Esophagus squamous epithelium (tissue), 5 donors: ENCODE results near the gene MDFIC2. TPM values are rescaled to one million over a fixed set of nuclear protein-coding genes. Genes with fewer than 3 reads are reported as not detected.
"Not testable (repeated sequence)": the region's sequence is repeated elsewhere in the genome, so short reads cannot be mapped to it uniquely, and the experiment has no call there.

Experiments used
- DNase-seq: peaks from one replicate; lab custom pipeline; 2025; lab: John Stamatoyannopoulos, UW
- H3K27ac ChIP-seq, 4 donors: fragments of 200-600 bp; sonication (generic); one replicate each; pipeline ENCODE4 v1.5.1; 2016 to 2019; ENCODE audit warnings: mild to moderate bottlenecking in 1 of 4
- H3K27me3 ChIP-seq, 4 donors: fragments of 200-600 bp; sonication (generic); 1 replicate in 3 of 4; 2 replicates in 1 of 4; pipeline versions ENCODE4 v1.5.1 to v1.6.0; 2017 to 2021; ENCODE audit warnings: antibody characterized with exemption in 1 of 4
- H3K36me3 ChIP-seq, 3 donors: fragments of 200-600 bp; sonication (generic); one replicate each; pipeline ENCODE4 v1.5.1; 2016 to 2019
- H3K4me1 ChIP-seq, 3 donors: fragments of 200-600 bp; sonication (generic); one replicate each; pipeline ENCODE4 v1.5.1; 2017 to 2019
- H3K4me3 ChIP-seq, 4 donors: fragments of 200-600 bp; sonication (generic); 1 replicate in 3 of 4; 2 replicates in 1 of 4; pipeline ENCODE4 v1.5.1; 2016 to 2019; ENCODE audit warnings: mild to moderate bottlenecking in 2 of 4, moderate library complexity in 1 of 4
- H3K9me3 ChIP-seq, 3 donors: fragments of 200-600 bp; sonication (generic); one replicate each; pipeline ENCODE4 v1.5.1; 2016 to 2019
- POLR2A ChIP-seq, 4 donors: fragments of 450-650 bp; IDR thresholded peaks; one replicate each; pipeline ENCODE4 v1.6.1; 2017; ENCODE audit warnings: antibody characterized with exemption in 4 of 4, mild to moderate bottlenecking in 4 of 4, moderate library complexity in 3 of 4
- WGBS, 2 donors: methylation state at CpG; one replicate each; pipeline ENCODE4 v1.1.5; 2018; 5-methylcytosine and 5-hydroxymethylcytosine counted together
- intact Hi-C: fragments of 100-400 bp; cut with DNase I; formaldehyde crosslinking; loops from one replicate; pipeline ENCODE4 v1.15.0; 2022
- total RNA-seq, 4 donors: library from RNA; depleted of rRNA; stranded (reverse); fragments of >200 nt; gene quantifications; one replicate each; pipeline ENCODE4 v1.1.0, GENCODE V29; 2016
- TF ChIP-seq, protein P1 (sequence below), 6 experiments: fragments of 450-650 bp in 4 of 6; fragments of 200-600 bp in 2 of 6; sonication (generic) in 2 of 6; IDR thresholded peaks; one replicate each; pipeline ENCODE4 v1.5.1; 2016 to 2019; ENCODE audit warnings: antibody characterized with exemption in 6 of 6, mild to moderate bottlenecking in 4 of 6, moderate library complexity in 4 of 6
- donor health status: DM: yes; HTN: yes; CAD: no.

Gene MDFIC2
- total RNA-seq, 4 donors from 2014 or later, result not detected

DNA sequence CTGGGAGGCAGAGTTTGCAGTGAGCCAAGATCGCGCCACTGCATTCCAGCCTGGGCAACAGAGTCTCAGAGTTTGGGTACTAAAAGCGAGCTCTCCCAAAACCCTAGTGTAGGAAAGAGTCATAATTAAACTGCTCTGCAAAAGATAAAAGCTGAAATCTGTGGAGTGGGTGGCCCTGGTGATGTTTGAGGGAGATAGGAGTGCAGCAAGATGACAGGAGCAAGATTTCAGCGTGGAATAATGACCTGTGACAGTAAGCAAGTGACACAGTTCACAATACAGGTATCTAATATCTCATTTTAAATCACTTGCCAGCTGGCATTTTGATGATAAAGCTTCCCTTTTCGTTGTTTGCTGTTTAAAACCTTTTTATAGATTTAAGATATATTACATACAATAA is 79.3 kb downstream of the MDFIC2 start:
- WGBS, 2 donors, result 68 to 74% methylated on average over 5 of the region's 5 CpGs
- H3K4me3 ChIP-seq, result no peak overlapping the region

DNA sequence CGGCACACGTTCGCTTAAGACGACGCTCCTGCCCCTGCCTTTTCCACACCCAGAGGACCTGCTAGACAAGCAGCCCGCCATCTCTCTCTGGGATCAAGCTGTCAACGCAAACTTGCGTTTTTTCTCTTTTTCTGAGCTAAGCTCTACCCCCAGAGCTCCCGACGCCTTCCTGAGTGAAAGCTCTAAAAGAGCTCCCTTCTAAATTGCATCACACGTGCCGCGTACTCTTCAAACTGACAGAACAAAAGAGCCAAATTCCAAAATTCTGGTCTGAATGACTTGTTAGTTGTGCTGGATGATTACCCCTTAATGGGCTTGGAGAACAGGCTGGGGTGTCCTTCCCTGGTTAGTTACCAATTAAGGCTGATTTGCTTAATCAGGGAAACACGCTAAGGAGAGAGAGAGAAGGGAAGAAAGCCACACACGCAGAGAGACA is 81.2 kb downstream of the MDFIC2 start:
- intact Hi-C loops, result no loop called here
- H3K36me3 ChIP-seq, result no peaks in the 10 kb centered on the region
- H3K27ac ChIP-seq, result no peak overlapping the region
- no peak for DNase-seq
- no peaks in the 10 kb centered on the region for H3K4me1 ChIP-seq
- no peaks in the 10 kb centered on the region for H3K9me3 ChIP-seq
- H3K27me3 ChIP-seq, result no peaks in the 10 kb centered on the region
- WGBS, 2 donors, result 63 to 66% methylated on average over 15 of the region's 15 CpGs
- H3K4me3 ChIP-seq, result no peak overlapping the region
- TF ChIP-seq, protein P1, sequence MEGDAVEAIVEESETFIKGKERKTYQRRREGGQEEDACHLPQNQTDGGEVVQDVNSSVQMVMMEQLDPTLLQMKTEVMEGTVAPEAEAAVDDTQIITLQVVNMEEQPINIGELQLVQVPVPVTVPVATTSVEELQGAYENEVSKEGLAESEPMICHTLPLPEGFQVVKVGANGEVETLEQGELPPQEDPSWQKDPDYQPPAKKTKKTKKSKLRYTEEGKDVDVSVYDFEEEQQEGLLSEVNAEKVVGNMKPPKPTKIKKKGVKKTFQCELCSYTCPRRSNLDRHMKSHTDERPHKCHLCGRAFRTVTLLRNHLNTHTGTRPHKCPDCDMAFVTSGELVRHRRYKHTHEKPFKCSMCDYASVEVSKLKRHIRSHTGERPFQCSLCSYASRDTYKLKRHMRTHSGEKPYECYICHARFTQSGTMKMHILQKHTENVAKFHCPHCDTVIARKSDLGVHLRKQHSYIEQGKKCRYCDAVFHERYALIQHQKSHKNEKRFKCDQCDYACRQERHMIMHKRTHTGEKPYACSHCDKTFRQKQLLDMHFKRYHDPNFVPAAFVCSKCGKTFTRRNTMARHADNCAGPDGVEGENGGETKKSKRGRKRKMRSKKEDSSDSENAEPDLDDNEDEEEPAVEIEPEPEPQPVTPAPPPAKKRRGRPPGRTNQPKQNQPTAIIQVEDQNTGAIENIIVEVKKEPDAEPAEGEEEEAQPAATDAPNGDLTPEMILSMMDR (IDR thresholded peaks at IDR 0.05), result no peak
- no peak for TF ChIP-seq POLR2A (IDR thresholded peaks at IDR 0.05)

More for the DNA sequence above, 79.3 kb downstream of the MDFIC2 start:
- DNase-seq, result no peak
- no peaks in the 10 kb centered on the region for H3K9me3 ChIP-seq
- H3K27ac ChIP-seq, result no peak overlapping the region
- no peaks in the 10 kb centered on the region for H3K27me3 ChIP-seq
- intact Hi-C loops, result no loop called here
- no peaks in the 10 kb centered on the region for H3K36me3 ChIP-seq
- no peaks in the 10 kb centered on the region for H3K4me1 ChIP-seq
- no peak for TF ChIP-seq POLR2A (IDR thresholded peaks at IDR 0.05)
- TF ChIP-seq, protein P1 (IDR thresholded peaks at IDR 0.05), result no peak

DNA sequence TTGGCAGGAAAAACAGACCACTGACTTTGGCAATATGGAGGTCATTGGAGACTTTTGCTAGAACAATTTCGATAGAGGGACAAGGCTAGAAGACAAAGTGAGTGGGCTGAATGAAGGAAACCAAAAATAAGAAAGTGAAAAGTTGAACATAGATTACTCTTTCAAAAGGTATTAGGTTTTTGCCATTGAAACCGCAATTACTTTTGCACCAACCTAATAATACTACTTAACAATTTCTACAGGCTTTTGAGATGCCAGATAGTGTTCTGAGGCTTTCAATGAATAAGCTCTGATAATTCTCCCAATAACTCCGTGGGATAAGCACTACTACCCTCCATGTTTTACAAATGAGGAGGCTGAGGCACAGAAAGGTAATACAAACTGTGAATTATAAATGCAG is 85.0 kb downstream of the MDFIC2 start:
- Histone ChIP-seq H3K36me3 (no peaks in the 10 kb centered on the region), H3K9me3 (no peaks in the 10 kb centered on the region), H3K4me1 (no peaks in the 10 kb centered on the region), H3K27ac (no peak overlapping the region), H3K27me3 (no peaks in the 10 kb centered on the region), H3K4me3 (no peak overlapping the region)
- no peak for TF ChIP-seq POLR2A (IDR thresholded peaks at IDR 0.05)
- TF ChIP-seq, protein P1 (IDR thresholded peaks at IDR 0.05), result no peak
- 61 to 69% methylated on average over 3 of the region's 3 CpGs for WGBS, 2 donors
- DNase-seq, result no peak
- intact Hi-C loops, result no loop called here

DNA sequence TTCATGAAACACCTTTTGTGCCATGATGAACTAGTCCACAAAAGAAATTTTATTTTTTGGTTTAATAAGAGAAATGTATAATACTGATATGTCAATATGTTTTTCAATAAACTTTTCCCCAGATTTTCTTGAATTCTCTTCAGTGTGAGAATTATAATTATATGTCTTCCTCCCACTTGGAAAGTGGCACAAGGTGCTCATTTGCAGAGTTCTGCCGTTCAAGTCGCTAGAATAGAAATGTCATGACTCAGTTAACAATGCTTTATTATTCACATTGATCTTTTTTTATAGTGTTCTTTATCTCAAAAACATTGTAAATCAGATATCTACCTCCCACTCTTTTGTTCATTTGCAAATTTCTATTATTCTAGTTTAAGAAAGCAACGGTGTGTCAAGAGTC is 87.3 kb downstream of the MDFIC2 start:
- Histone ChIP-seq H3K27ac (no peak overlapping the region), H3K4me1 (no peaks in the 10 kb centered on the region), H3K36me3 (no peaks in the 10 kb centered on the region), H3K4me3 (no peak overlapping the region), H3K9me3 (no peaks in the 10 kb centered on the region), H3K27me3 (no peaks in the 10 kb centered on the region)
- TF ChIP-seq POLR2A (IDR thresholded peaks at IDR 0.05), result no peak
- TF ChIP-seq, protein P1 (IDR thresholded peaks at IDR 0.05), result no peak
- WGBS, 2 donors, result 71 to 75% methylated on average over 3 of the region's 3 CpGs
- DNase-seq, result no peak
- intact Hi-C loops, result no loop called here

DNA sequence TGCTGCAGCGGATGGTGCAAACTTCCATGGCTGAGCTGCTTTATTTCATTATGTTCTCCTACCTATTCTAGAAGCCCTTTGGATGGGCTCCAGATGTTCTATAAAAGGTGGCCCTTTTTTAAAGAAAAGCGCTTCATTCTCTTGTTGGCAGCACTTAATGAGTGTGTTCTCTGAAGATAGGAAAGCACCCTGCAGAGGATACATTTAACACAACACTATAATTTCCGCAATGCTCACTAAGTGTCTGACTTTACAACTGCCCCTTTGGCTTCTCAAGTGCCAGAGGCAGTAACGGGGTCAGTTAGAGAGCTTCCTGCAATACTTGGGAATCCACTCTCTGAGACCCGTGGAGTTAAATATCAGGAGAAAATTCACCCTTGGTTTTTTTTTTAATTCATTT is 88.1 kb downstream of the MDFIC2 start:
- TF ChIP-seq POLR2A (IDR thresholded peaks at IDR 0.05), result no peak
- 74 to 83% methylated on average over 4 to 5 of the region's 5 CpGs for WGBS, 2 donors
- H3K27ac ChIP-seq, result no peak overlapping the region
- H3K27me3 ChIP-seq, result no peaks in the 10 kb centered on the region
- no peaks in the 10 kb centered on the region for H3K9me3 ChIP-seq
- no peaks in the 10 kb centered on the region for H3K4me1 ChIP-seq
- DNase-seq, result no peak
- intact Hi-C loops, result no loop called here
- H3K36me3 ChIP-seq, result no peaks in the 10 kb centered on the region
- H3K4me3 ChIP-seq, result no peak overlapping the region

DNA sequence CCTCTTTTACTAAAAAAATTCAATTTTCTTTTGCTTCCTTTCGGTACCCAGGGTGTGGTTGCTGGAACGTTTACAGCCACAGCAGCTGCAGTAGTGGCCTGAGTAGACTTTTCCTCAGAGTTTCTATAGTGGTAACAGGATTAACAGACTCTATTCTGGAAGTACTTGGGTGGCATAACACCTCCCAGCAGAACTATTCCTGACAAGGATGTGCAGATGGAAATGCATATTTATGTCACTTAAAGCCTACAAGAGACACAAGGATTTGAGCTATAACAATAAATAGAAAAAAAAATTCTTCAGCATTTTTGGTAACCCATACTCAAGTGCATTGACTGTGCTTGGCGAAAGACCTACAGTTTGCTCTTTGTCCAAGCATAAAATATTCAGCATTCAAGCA is 94.0 kb downstream of the MDFIC2 start:
- Histone ChIP-seq H3K27ac (no peak overlapping the region), H3K27me3 (no peaks in the 10 kb centered on the region), H3K4me3 (no peak overlapping the region), H3K9me3 (no peaks in the 10 kb centered on the region), H3K4me1 (no peaks in the 10 kb centered on the region), H3K36me3 (no peaks in the 10 kb centered on the region)
- no peak for DNase-seq
- WGBS, 2 donors, result 45 to 52% methylated on average over 3 of the region's 3 CpGs
- TF ChIP-seq, protein P1 (IDR thresholded peaks at IDR 0.05), result no peak
- TF ChIP-seq POLR2A (IDR thresholded peaks at IDR 0.05), result no peak
- intact Hi-C loops, result no loop called here

DNA sequence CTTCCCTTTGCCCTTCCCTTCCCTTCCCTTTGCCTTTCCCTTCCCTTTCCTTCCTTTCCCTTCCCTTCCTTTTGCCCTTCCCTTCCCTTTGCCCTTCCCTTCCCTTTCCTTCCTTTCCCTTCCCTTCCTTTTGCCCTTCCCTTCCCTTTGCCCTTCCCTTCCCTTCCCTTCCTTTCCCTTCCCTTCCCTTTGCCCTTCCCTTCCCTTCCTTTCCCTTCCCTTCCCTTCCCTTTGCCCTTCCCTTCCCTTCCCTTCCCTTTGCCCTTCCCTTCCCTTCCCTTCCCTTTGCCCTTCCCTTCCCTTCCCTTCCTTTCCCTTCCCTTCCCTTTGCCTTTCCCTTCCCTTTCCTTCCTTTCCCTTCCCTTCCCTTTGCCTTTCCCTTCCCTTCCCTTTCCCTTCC is 101.2 kb downstream of the MDFIC2 start:
- H3K4me3 ChIP-seq, intact Hi-C loops, H3K27me3 ChIP-seq, H3K4me1 ChIP-seq, DNase-seq, H3K27ac ChIP-seq, H3K36me3 ChIP-seq, H3K9me3 ChIP-seq: not testable (repeated sequence)
